Mesodermal cell (in vitro differentiated cells): ENCODE results near the gene DNAJC24.

ENCODE experiments used
- H3K27ac ChIP-seq: 2 replicates; pipeline ENCODE4 v1.7.0; 2013; ENCODE audit warnings: mild to moderate bottlenecking, low read depth, low read length, moderate library complexity; ENCODE audit not compliant: severe bottlenecking
- H3K36me3 ChIP-seq: 2 replicates; pipeline ENCODE4 v1.7.1; 2013; ENCODE audit warnings: mild to moderate bottlenecking, low read length, moderate library complexity; ENCODE audit not compliant: control insufficient read depth, insufficient read depth
- H3K4me1 ChIP-seq: one replicate; pipeline ENCODE4 v1.7.1; 2013; ENCODE audit warnings: mild to moderate bottlenecking, low read length; ENCODE audit not compliant: insufficient read depth, control insufficient read depth, poor library complexity, severe bottlenecking
- H3K4me3 ChIP-seq: 2 replicates; pipeline ENCODE4 v1.7.0; 2013; ENCODE audit warnings: low read length, control low read depth, mild to moderate bottlenecking; ENCODE audit not compliant: insufficient read depth, poor library complexity, severe bottlenecking; ENCODE audit errors: extremely low read depth
- H3K9me3 ChIP-seq: 2 replicates; pipeline ENCODE4 v1.7.1; 2013; ENCODE audit warnings: mild to moderate bottlenecking, low read length, moderate library complexity; ENCODE audit not compliant: control insufficient read depth
- WGBS, 2 experiments: methylation state at CpG; one replicate each; pipeline ENCODE4 v1.1.5; 2013; ENCODE audit warnings: missing lambda C conversion rate in 2 of 2; ENCODE audit not compliant: insufficient coverage in 2 of 2; 5-methylcytosine and 5-hydroxymethylcytosine counted together

DNAJC24 gene

DNA sequence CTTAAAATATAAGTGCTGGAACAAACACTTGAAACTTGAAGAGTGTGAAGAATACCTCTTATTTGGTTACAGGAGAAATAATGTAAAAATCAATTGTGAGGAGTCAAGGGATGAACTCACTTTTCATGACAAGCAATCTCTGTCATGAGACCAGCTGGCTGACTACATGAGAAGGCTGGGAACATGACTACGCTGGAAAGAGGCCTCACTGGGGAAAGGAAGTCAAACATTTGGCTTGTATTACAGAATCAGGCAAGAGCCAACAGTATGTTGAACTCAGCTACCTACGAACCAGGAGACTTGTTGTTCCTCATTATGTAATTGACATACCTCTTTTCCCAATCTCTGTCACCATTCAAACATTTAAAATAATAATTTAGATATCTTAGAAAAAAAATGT lies 14.5 kb upstream of the DNAJC24 start:
- 86 to 100% methylated on average over 1 of the region's 2 CpGs for whole genome bisulfite sequencing, 2 experiments
- Histone ChIP-seq H3K9me3 (no peaks in the 10 kb centered on the region), H3K4me3 (no peak overlapping the region), H3K27ac (no peak overlapping the region), H3K36me3 (no peaks in the 10 kb centered on the region), H3K4me1 (peaks cover 3% of the 10 kb centered on the region)

DNA sequence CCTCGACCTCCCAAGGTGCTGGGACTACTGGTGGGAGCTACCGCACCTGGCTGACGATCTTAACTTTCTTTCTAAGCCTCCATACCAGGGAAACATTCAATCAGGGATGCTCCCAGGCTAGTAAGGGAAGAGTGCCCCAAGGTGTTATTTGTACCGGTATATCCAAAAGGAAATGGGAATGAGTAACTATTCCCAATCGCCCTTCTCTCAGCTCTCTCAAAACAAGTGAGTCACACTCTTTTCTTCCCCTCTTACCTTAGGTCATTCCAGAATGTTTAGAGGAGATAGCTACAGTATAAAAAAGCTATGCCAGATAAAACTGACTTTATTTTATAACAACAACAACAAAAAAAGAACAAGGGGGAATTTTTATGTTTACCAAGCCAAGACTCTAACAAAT lies 13.8 kb upstream of the DNAJC24 start:
- Histone ChIP-seq H3K4me1 (peaks cover 3% of the 10 kb centered on the region), H3K9me3 (no peaks in the 10 kb centered on the region), H3K36me3 (no peaks in the 10 kb centered on the region), H3K4me3 (no peak overlapping the region), H3K27ac (no peak overlapping the region)
- 60 to 86% methylated on average over 1 to 3 of the region's 5 CpGs for WGBS, 2 experiments

DNA sequence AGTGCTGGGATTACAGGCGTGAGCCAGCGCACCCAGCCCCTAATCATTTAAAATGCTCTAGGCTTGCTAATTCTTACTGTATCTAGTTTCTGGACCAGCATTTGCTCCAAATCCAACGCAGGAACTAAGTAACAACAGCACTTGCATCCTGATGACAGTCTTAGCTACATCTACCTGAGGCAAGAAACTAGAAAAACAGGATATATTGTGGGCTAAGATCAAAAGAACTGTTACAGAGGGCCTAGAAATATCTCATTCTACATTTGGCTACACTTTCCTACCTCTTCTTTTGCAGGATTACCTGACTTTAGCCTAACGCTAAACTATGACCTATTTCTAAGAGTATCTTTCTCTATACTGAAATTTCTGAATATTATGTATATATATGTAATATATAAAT lies 7.9 kb upstream of the DNAJC24 start:
- WGBS, 2 experiments, result 84 to 86% methylated on average over 2 to 3 of the region's 4 CpGs
- H3K4me3 ChIP-seq, result no peak overlapping the region
- H3K9me3 ChIP-seq, result no peaks in the 10 kb centered on the region
- H3K36me3 ChIP-seq, result no peaks in the 10 kb centered on the region
- H3K4me1 ChIP-seq, result no peaks in the 10 kb centered on the region
- no peak overlapping the region for H3K27ac ChIP-seq

DNA sequence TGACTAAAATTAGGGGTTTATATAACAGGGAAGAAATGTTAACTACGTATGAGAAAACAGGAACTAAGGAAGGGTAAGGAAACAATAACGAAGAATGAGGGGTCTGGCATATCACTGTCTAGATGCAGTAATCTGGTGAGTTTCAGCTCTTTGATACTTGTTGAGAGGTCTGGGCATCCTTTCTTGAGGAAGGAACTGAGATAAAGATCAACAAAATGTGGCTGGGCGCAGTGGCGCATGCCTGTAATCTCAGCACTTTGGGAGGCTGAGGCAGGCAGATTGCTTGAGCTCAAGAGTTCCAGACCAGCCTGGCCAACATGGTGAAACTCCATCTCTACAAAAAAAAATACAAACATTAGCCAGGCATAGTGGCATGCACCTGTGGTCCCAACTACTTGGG lies 2.9 kb upstream of the DNAJC24 start:
- 88 to 96% methylated on average over 4 of the region's 4 CpGs for WGBS, 2 experiments
- no peak overlapping the region for H3K4me3 ChIP-seq
- H3K27ac ChIP-seq, result no peak overlapping the region
- no peaks in the 10 kb centered on the region for H3K4me1 ChIP-seq
- H3K9me3 ChIP-seq, result no peaks in the 10 kb centered on the region
- no peaks in the 10 kb centered on the region for H3K36me3 ChIP-seq

DNA sequence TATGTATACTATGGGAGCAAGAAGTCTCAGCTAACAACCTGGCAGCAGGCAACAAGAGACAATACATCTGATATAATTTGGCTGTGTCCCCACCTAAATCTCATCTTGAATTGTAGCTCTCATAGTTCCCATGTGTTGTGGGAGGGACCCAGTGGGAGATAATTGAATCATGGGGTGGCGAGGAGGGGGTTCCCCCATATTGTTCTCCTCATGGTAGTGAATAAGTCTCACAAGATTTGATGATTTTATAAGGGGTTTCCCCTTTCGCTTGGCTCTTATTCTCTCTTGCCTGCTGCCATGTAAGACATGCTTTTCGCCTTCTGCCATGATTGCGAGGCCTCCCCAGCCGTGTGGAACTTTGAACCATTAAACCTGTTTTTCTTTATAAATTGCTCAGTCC lies 6.2 kb downstream of the DNAJC24 start:
- Histone ChIP-seq H3K4me3 (no peak overlapping the region), H3K27ac (no peak overlapping the region), H3K4me1 (no peaks in the 10 kb centered on the region), H3K9me3 (no peaks in the 10 kb centered on the region), H3K36me3 (no peaks in the 10 kb centered on the region)
- WGBS, 2 experiments, result 92 to 100% methylated on average over 3 to 4 of the region's 5 CpGs

DNA sequence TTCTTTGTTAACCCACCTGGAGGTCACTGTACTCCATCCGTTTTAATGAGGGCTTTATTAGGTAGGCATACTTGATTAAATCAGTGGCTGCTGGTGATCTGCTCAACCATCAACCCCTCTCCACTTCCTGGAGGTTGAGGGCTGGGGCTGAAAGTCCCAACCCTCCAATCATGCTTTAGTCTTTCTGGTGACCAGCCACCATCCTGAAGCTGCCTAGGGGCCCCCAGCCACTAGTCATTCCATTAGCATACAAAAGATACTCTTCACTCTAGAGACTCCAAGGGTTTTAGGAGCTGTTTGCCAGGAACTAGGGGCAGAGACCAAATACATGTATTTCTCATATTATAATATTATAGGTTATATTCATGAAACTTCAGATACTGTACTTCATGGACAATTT lies 13.5 kb downstream of the DNAJC24 start:
- Histone ChIP-seq H3K36me3 (no peaks in the 10 kb centered on the region), H3K9me3 (no peaks in the 10 kb centered on the region), H3K27ac (no peak overlapping the region), H3K4me3 (no peak overlapping the region), H3K4me1 (no peaks in the 10 kb centered on the region)
- WGBS, 2 experiments, result no CpG with 5 or more reads among the region's 1 CpG

DNA sequence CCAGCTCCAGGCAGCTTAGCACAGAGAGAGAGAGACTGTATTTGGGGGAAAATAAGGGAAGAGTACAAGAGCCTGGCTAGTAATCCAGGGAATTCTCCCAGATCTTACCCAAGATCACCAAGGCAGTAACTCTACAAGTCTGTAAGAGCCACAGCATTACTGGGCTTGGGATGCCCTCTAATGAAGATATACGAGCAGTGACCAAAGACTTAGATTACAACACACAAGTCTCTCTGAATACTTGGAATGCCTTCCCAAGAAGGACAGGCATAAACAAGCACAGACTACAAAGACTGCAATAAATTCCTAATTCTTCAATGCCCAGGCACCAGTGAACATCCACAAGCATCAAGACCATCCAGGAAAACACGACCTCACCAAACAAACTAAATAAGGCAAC lies 17.7 kb downstream of the DNAJC24 start:
- H3K36me3 ChIP-seq, result no peaks in the 10 kb centered on the region
- no peaks in the 10 kb centered on the region for H3K9me3 ChIP-seq
- WGBS, 2 experiments, result 67 to 80% methylated on average over 1 of the region's 2 CpGs
- no peaks in the 10 kb centered on the region for H3K4me1 ChIP-seq
- no peak overlapping the region for H3K4me3 ChIP-seq
- H3K27ac ChIP-seq, result peak overlapping the region; percentile 65

DNA sequence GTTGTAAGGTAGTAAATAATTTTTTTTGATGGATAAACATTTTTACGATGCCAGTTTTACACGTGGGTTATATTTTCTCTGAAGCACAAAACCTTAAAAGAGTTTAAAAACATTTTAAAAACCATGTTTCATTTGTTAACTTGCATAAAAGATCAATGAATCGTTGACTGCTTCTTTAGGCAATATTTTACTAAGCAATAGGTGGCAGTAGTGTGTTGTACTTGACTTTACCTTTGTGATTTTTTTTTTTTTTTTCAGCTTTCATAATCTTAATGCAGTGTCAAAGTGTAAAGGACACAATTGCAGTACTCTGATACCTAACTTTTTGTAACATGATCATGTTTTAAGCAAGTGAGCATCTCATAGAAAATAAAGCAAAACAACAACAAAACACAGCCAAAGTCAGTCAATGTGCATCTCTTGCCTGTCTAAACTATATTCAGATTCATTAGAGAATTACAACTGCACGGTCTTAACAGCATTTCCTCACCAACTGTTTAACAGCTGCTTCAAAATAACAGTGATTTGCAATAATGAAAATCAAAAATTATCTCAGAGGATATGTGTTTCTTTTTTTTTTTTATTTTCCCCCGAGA lies 27.7 kb downstream of the DNAJC24 start:
- 100% methylated on average over 1 of the region's 5 CpGs; no CpG with 5 or more reads in 1 of the 2 experiments for WGBS, 2 experiments

DNA sequence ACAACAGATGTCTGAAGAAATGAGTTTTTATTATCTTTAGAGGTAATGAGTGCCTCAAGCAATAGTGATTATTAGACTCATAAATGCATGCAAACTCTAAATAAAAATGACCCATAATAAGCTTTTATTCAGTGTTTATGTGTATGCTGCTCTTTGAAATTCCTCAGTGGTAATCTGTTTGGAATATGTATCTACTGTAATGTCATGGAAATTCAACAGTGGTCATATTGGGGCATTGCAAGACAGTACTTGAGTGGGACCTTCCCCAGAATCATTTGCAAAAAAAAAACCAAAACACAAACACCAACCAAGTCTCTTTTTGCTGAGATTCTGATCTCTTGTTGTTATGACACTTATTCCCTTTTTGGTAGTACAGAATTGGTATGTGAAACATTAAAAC lies 35.0 kb downstream of the DNAJC24 start:
- no peaks in the 10 kb centered on the region for H3K4me1 ChIP-seq

More for the DNA sequence above, 27.7 kb downstream of the DNAJC24 start:
- H3K9me3 ChIP-seq, result peaks cover 6% of the 10 kb centered on the region
- peaks cover 8% of the 10 kb centered on the region for H3K36me3 ChIP-seq
- H3K27ac ChIP-seq, result no peak overlapping the region
- no peak overlapping the region for H3K4me3 ChIP-seq
- no peaks in the 10 kb centered on the region for H3K4me1 ChIP-seq

DNA sequence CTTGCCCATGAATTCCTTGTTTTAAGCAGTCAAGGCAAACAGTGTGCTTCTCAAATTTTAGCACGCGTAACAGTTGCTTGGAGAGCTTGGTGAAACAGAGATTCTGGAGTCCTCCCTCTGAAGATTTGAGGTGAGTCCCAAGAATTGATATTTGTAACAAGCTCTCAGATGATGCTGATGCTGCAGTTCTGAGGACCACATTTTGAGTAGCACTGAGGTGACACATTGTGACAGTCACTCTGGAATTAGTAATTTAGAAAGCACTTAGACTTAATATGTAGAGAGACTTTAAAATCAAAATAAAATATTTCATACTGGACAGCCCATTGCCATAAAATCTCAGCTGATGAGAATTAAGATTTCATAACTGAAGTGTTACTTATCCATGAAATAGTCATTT lies 38.5 kb downstream of the DNAJC24 start:
- WGBS, 2 experiments, result 87 to 89% methylated on average over 2 of the region's 2 CpGs
- Histone ChIP-seq H3K9me3 (no peaks in the 10 kb centered on the region), H3K4me3 (no peak overlapping the region), H3K27ac (no peak overlapping the region), H3K4me1 (no peaks in the 10 kb centered on the region), H3K36me3 (no peaks in the 10 kb centered on the region)

More for the DNA sequence above, 35.0 kb downstream of the DNAJC24 start:
- Histone ChIP-seq H3K27ac (no peak overlapping the region), H3K9me3 (no peaks in the 10 kb centered on the region), H3K36me3 (no peaks in the 10 kb centered on the region), H3K4me3 (no peak overlapping the region)

DNA sequence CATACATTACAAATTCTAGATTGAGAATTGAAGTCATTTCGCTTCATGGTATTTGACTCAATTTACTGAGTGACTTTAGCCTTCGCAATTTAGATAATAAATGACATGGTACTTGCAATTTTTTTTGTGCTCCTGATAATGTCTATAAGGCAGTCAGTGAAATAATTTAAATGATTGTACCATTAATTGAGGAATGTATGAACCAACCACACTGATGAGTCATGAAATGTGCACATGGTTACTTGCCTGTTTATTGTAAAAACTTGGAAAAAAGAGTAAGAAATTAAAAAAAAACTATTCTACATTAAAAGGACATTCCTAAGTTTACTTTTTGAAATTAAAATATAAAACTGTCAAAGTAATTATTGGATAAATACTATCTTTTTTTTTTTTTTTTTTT lies 43.3 kb downstream of the DNAJC24 start:
- Histone ChIP-seq H3K4me3 (no peak overlapping the region), H3K36me3 (no peaks in the 10 kb centered on the region), H3K4me1 (no peaks in the 10 kb centered on the region), H3K27ac (no peak overlapping the region), H3K9me3 (no peaks in the 10 kb centered on the region)
- no CpG with 5 or more reads among the region's 2 CpGs for WGBS, 2 experiments
